ENCODE measurements around the gene NGF.

- TF ChIP-seq POLR2AphosphoS5 (IDR thresholded peaks at IDR 0.05) (no peak), CTCF (IDR thresholded peaks at IDR 0.05) (no peak), POLR2A (IDR thresholded peaks at IDR 0.05; ENCODE audit: low read depth) (no peak)
Measured at GRCh38 chr1:115377411-115377810, 39.4 kb upstream of the NGF start.
